ENCODE results near the gene ATP2C1.

DNA sequence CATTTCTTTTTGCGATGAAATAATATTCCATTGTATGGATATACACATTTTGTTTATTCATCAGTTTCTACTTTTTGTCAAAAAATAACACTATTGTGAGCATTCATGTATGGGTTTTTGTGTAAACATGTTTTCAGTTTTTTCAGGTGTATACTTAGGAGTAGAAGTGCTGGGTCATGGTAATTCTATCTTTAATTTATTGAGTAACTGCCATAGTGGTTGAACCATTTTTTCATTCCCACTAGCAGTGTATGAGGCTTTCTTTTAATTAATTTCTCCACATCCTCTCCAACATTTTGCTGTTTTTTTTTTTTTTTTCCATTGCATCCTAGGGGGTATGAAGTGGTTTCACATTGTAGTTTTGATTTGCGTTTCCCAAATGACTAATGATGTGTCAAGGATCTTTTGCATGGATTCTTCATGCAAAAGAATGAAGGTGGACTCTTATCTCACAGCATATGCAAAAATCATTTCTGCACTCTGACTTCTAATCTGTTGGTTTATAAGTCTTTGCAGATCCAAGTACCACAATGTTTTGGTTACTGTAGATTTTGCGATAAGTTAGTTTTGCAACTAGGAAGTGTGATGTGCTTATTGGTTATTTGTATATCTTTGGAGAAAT lies 12.6 kb downstream of the ATP2C1 start:
- no peak for TF ChIP-seq EZH2 (IDR thresholded peaks at IDR 0.05; ENCODE audit: borderline replicate concordance, insufficient read depth, low read depth, low read length, poor library complexity, severe bottlenecking)
- TF ChIP-seq CTCF (IDR thresholded peaks at IDR 0.05), result no peak

Measured in B cell (primary cell).